Measurements from ENCODE around the gene GPC1.

GRCh38 chr2:240391111-240392051, 44.1 kb upstream of the GPC1 start:
- TF ChIP-seq CTCF (IDR thresholded peaks at IDR 0.05) (no peak), EZH2 (IDR thresholded peaks at IDR 0.05; ENCODE audit: borderline replicate concordance, insufficient read depth, low read depth, low read length, poor library complexity, severe bottlenecking) (no peak)
